Type B pancreatic cell (in vitro differentiated cells): ENCODE measurements around the gene RNF157. TPM values are rescaled to one million over a fixed set of nuclear protein-coding genes. Genes with fewer than 3 reads are reported as not detected.

ENCODE experiments used
- DNase-seq: peaks from one replicate; pipeline ENCODE4 v3.0.0; 2021; ENCODE audit warnings: mixed read lengths; ENCODE audit not compliant: unreplicated experiment; ENCODE audit errors: extremely low spot score
- H3K27ac Mint-ChIP-seq: 2 replicates; pipeline ENCODE4 v1.8.0; 2021; ENCODE audit warnings: mild to moderate bottlenecking, mixed read lengths
- H3K27me3 Mint-ChIP-seq: 2 replicates; pipeline ENCODE4 v1.8.0; 2021; ENCODE audit warnings: mixed read lengths
- H3K36me3 Mint-ChIP-seq: 2 replicates; pipeline ENCODE4 v1.8.0; 2021; ENCODE audit warnings: mixed read lengths
- H3K4me1 Mint-ChIP-seq: one replicate; pipeline ENCODE4 v1.8.0; 2021; ENCODE audit warnings: mixed read lengths; ENCODE audit not compliant: unreplicated experiment
- H3K4me3 Mint-ChIP-seq: 2 replicates; pipeline ENCODE4 v1.8.0; 2021; ENCODE audit warnings: mild to moderate bottlenecking, mixed read lengths
- H3K9me3 Mint-ChIP-seq: 2 replicates; pipeline ENCODE4 v1.8.0; 2021; ENCODE audit warnings: mixed read lengths
- CTCF ChIP-seq: fragments of 200-600 bp; sonication (generic); conservative IDR thresholded peaks from 2 replicates; pipeline ENCODE4 v1.5.0; 2021; ENCODE audit warnings: antibody characterized with exemption, mild to moderate bottlenecking
- total RNA-seq: library from RNA; stranded (reverse); gene quantifications from 2 replicates; pipeline ENCODE4 v1.2.1, GENCODE V29; 2021; ENCODE audit warnings: low replicate concordance

The RNF157 gene
- total RNA-seq, 1 donor from 2014 or later: 27.0 TPM

DNA sequence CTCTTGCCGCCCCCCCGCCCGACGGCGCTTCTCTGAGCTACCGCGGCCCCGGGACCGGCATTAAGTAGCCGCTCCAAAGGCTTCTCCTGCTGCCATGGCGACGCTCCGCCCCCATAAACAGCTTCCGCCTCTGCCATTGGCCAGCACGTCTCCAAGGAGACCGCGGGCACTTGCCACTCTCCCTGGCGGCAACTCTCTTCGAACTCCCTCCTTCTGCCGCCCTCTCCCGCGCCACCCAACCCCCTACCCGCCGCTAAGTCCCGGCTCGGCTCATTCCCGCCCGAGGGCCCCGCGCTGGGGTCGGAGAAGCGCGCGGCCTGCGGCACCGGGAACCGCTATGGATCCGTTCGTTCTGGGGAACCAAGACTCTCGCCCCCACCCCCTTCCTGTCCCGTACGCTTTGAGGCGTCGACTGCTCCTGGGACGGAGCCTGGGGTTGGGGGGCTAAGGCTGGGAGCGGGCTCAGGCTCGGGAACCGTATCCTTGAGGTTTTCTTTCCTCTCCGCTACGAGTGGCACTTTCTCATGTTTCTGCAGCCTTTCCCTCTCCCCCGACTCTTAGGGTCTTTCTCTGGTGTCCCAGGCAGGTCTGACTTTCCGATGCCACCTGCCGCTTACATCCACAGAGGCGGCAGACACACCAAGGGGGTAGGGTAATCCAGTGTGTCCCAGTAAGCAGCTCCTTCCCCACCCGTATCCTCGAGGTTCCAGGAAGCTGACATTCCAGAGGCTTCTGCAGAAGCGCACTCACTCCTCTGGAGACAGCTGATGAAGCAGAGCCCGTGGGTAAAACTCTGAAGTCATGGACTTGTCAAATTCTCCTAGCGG, 98.9 kb downstream of the RNF157 start, which contains the start of gene FOXJ1:
FOXJ1 (minus strand) TSS at position 34 of the 827 bp plus-strand sequence. CDS start 850 bp downstream, outside the sequence.
- no peaks in the 10 kb centered on the region for H3K9me3 Mint-ChIP-seq
- H3K27ac Mint-ChIP-seq: peak within 1 kb of the TSS; percentile 77
- H3K4me1 Mint-ChIP-seq: peaks cover 31% of the 10 kb centered on the region
- TF ChIP-seq CTCF: no peak
- H3K4me3 Mint-ChIP-seq: peak within 1 kb of the TSS; percentile 86
- no peaks in the 10 kb centered on the region for H3K36me3 Mint-ChIP-seq
- peak; percentile 92 for DNase-seq
- peaks cover 47% of the 10 kb centered on the region for H3K27me3 Mint-ChIP-seq

GRCh38 chr17:76140661-76141211, 99.6 kb downstream of the RNF157 start:
- Mint-ChIP-seq H3K36me3 (no peaks in the 10 kb centered on the region), H3K4me3 (peak overlapping the region; percentile 86), H3K27ac (no peak overlapping the region), H3K4me1 (peaks cover 31% of the 10 kb centered on the region), H3K9me3 (no peaks in the 10 kb centered on the region), H3K27me3 (peaks cover 48% of the 10 kb centered on the region)
- no peak for DNase-seq
- no peak for TF ChIP-seq CTCF

DNA sequence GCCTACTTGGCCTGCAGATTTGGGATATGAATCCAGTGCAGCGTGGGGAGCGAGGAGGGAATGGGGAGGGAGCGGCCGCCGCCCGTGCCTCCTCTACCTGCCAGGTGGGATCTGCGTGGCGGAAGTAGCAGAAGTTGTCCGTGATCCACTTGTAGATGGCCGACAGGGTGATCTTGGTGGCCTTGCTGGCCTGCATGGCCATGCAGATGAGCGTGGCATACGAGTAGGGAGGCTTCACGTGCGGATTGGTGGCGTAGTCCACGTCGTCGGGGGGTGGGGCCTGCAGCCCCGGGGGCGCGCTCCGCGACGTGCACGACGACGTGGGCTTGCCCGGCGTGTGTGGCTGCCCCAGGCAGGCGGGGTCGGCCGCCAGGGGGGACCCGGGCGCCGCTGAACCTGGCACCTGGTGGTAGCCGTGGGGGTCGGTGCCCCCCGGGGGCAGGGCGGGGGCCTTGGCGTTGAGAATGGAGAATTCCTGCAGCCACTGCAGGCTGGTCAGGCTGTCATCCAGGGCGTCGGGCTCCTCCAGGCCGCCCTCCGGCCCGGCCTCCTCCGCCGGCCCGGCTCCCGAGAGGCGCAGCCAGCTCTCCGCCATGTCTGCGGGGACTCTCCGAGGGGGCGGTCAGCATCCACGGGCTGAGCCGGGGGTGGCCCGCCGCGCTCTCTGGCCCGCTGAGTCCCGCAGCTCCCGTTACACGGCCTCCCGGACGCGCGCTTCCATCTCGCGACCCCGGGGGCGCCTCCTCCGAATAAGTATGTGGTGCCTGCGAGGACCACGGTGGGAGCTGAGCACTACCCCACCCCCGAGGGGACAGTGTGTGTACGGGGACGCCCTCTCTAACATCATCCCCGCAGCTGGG, 100.3 kb downstream of the RNF157 start:
- Mint-ChIP-seq H3K36me3 (no peaks in the 10 kb centered on the region), H3K27me3 (peaks cover 53% of the 10 kb centered on the region), H3K4me3 (peak overlapping the region; percentile 85), H3K9me3 (no peaks in the 10 kb centered on the region), H3K4me1 (peaks cover 30% of the 10 kb centered on the region), H3K27ac (peak overlapping the region; percentile 82)
- peak; percentile 37 for TF ChIP-seq CTCF
- no peak for DNase-seq

- Mint-ChIP-seq H3K36me3 (no peaks in the 10 kb centered on the region), H3K27me3 (peaks cover 58% of the 10 kb centered on the region), H3K9me3 (no peaks in the 10 kb centered on the region), H3K27ac (peak overlapping the region; percentile 82), H3K4me1 (peaks cover 30% of the 10 kb centered on the region), H3K4me3 (peak overlapping the region; percentile 85)
- no peak for DNase-seq
- no peak for TF ChIP-seq CTCF
These were observed 101.2 kb downstream of the RNF157 start for GRCh38 chr17:76138896-76139752.
